Ectodermal cell (in vitro differentiated cells): ENCODE results near the gene CAV1.

Experiments used
- H3K27ac ChIP-seq: 2 replicates; pipeline ENCODE4 v1.7.0; 2013; ENCODE audit warnings: mild to moderate bottlenecking, low read depth, low read length; ENCODE audit not compliant: insufficient read depth, poor library complexity, severe bottlenecking
- H3K27me3 ChIP-seq: 2 replicates; pipeline ENCODE4 v1.7.0; 2013; ENCODE audit warnings: mild to moderate bottlenecking, low read length; ENCODE audit not compliant: insufficient read depth, control insufficient read depth, poor library complexity, severe bottlenecking
- H3K36me3 ChIP-seq: one replicate; pipeline ENCODE4 v1.7.0; 2013; ENCODE audit warnings: low read length; ENCODE audit not compliant: control insufficient read depth, insufficient read depth
- H3K4me1 ChIP-seq: one replicate; pipeline ENCODE4 v1.7.0; 2013; ENCODE audit warnings: low read length; ENCODE audit not compliant: control insufficient read depth, insufficient read depth
- H3K4me3 ChIP-seq: 2 replicates; pipeline ENCODE4 v1.7.0; 2013; ENCODE audit warnings: low read depth, low read length, control low read depth; ENCODE audit not compliant: insufficient read depth
- H3K9me3 ChIP-seq: 2 replicates; pipeline ENCODE4 v1.7.0; 2013; ENCODE audit warnings: mild to moderate bottlenecking, low read length, moderate library complexity; ENCODE audit not compliant: control insufficient read depth
- WGBS, 2 experiments: methylation state at CpG; one replicate each; pipeline ENCODE4 v1.1.7; 2013; ENCODE audit warnings: missing lambda C conversion rate in 2 of 2; 5-methylcytosine and 5-hydroxymethylcytosine counted together

CAV1 gene

GRCh38 chr7:116553168-116553964 lies 28.5 kb downstream of the CAV1 start:
- Histone ChIP-seq H3K4me1 (no peaks in the 10 kb centered on the region), H3K36me3 (no peaks in the 10 kb centered on the region), H3K27ac (no peak overlapping the region), H3K4me3 (no peak overlapping the region), H3K27me3 (no peaks in the 10 kb centered on the region), H3K9me3 (no peaks in the 10 kb centered on the region)
- WGBS, 2 experiments = 87 to 88% methylated on average over 3 of the region's 3 CpGs

- no peaks in the 10 kb centered on the region for H3K9me3 ChIP-seq
- H3K27me3 ChIP-seq = no peaks in the 10 kb centered on the region
- H3K27ac ChIP-seq = no peak overlapping the region
- no peaks in the 10 kb centered on the region for H3K4me1 ChIP-seq
- H3K4me3 ChIP-seq = no peak overlapping the region
- H3K36me3 ChIP-seq = no peaks in the 10 kb centered on the region
These were observed 29.6 kb downstream of the CAV1 start for GRCh38 chr7:116554436-116554835.

- Histone ChIP-seq H3K27ac (no peak overlapping the region), H3K9me3 (no peaks in the 10 kb centered on the region)
These were observed 30.1 kb downstream of the CAV1 start for GRCh38 chr7:116554911-116555310.

GRCh38 chr7:116557066-116557585 lies 32.3 kb downstream of the CAV1 start:
- Histone ChIP-seq H3K27me3 (no peaks in the 10 kb centered on the region), H3K9me3 (no peaks in the 10 kb centered on the region), H3K36me3 (no peaks in the 10 kb centered on the region), H3K27ac (no peak overlapping the region), H3K4me3 (no peak overlapping the region), H3K4me1 (no peaks in the 10 kb centered on the region)
- 79 to 85% methylated on average over 3 of the region's 3 CpGs for WGBS, 2 experiments

More at GRCh38 chr7:116554911-116555310, 30.1 kb downstream of the CAV1 start:
- Histone ChIP-seq H3K4me1 (no peaks in the 10 kb centered on the region), H3K4me3 (no peak overlapping the region), H3K36me3 (no peaks in the 10 kb centered on the region), H3K27me3 (no peaks in the 10 kb centered on the region)
- 89 to 91% methylated on average over 4 of the region's 4 CpGs for WGBS, 2 experiments

GRCh38 chr7:116557901-116558300 lies 33.1 kb downstream of the CAV1 start:
- H3K9me3 ChIP-seq = no peaks in the 10 kb centered on the region
- no peak overlapping the region for H3K27ac ChIP-seq
- 89 to 94% methylated on average over 4 of the region's 4 CpGs for WGBS, 2 experiments
- no peaks in the 10 kb centered on the region for H3K27me3 ChIP-seq
- H3K4me3 ChIP-seq = no peak overlapping the region
- H3K36me3 ChIP-seq = no peaks in the 10 kb centered on the region
- H3K4me1 ChIP-seq = no peaks in the 10 kb centered on the region

GRCh38 chr7:116560021-116560970 lies 35.5 kb downstream of the CAV1 start:
- H3K36me3 ChIP-seq = no peaks in the 10 kb centered on the region
- H3K27ac ChIP-seq = no peak overlapping the region
- 74 to 79% methylated on average over 7 of the region's 7 CpGs for WGBS, 2 experiments
- H3K9me3 ChIP-seq = no peaks in the 10 kb centered on the region
- no peaks in the 10 kb centered on the region for H3K27me3 ChIP-seq
- H3K4me3 ChIP-seq = no peak overlapping the region
- no peaks in the 10 kb centered on the region for H3K4me1 ChIP-seq

GRCh38 chr7:116561697-116562483 lies 37.1 kb downstream of the CAV1 start:
- 88% methylated on average over 2 of the region's 2 CpGs for WGBS, 2 experiments
- Histone ChIP-seq H3K9me3 (no peaks in the 10 kb centered on the region), H3K36me3 (no peaks in the 10 kb centered on the region), H3K27me3 (no peaks in the 10 kb centered on the region), H3K4me1 (no peaks in the 10 kb centered on the region), H3K4me3 (no peak overlapping the region), H3K27ac (no peak overlapping the region)

GRCh38 chr7:116562529-116563121 lies 37.8 kb downstream of the CAV1 start:
- H3K9me3 ChIP-seq = no peaks in the 10 kb centered on the region
- no peak overlapping the region for H3K27ac ChIP-seq
- no peak overlapping the region for H3K4me3 ChIP-seq
- WGBS, 2 experiments = 90 to 91% methylated on average over 1 of the region's 1 CpG
- H3K4me1 ChIP-seq = no peaks in the 10 kb centered on the region
- H3K27me3 ChIP-seq = no peaks in the 10 kb centered on the region
- no peaks in the 10 kb centered on the region for H3K36me3 ChIP-seq

- 100% methylated on average over 1 of the region's 1 CpG; no CpG with 5 or more reads in 1 of the 2 experiments for WGBS, 2 experiments
- Histone ChIP-seq H3K4me1 (no peaks in the 10 kb centered on the region), H3K36me3 (no peaks in the 10 kb centered on the region), H3K9me3 (no peaks in the 10 kb centered on the region), H3K27me3 (no peaks in the 10 kb centered on the region), H3K27ac (no peak overlapping the region), H3K4me3 (no peak overlapping the region)
These were observed 41.1 kb downstream of the CAV1 start for GRCh38 chr7:116565981-116566380.
